ENCODE results near the gene SV2B. TPM values are rescaled to one million over a fixed set of nuclear protein-coding genes. Genes with fewer than 3 reads are reported as not detected.

The SV2B gene
- total RNA-seq, 1 experiment from 2014 or later: not detected

DNA sequence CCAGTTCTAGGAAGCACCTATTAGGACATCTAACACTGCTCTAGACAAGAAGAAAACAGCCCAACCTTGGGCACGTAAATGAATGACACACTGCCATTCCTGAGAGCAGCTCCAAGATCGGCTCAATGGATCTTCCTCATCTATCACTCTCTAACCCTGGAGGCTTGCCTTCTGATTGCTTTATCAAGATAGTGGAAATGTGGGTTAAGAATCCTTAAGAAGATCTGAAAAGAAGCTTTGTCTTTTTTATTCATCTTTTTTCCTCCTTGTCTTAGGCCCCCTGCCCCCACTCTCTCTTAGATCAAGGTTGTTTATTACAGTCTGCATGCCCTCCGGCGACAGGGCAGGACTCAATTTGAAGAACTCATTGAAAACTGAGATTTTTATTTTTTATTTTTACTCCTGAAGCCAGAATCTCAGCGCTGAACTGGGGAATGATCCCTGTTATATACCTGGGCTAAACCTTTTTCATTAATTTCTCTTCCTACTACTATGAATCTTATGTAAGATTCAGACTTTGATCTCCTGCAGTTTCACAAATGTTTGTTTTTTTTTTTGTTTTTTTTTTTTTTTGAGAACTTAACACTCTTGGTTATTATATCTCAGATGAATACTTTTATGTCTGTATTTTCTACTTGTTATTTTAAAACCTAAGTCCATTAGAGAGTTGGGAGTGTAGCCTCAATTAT is 219.5 kb downstream of the SV2B start:
- H3K4me3 ChIP-seq (replicated peaks in 1 of 2; ENCODE audit: low read depth in 1 of 2, low read length in 2 of 2): no peak overlapping the region
- H2AFZ ChIP-seq (ENCODE audit: low read depth, low read length, poor library complexity, severe bottlenecking): no peak overlapping the region
- no peaks in the 10 kb centered on the region for H3K36me3 ChIP-seq (ENCODE audit: control insufficient read depth in 1 of 2, insufficient read depth in 2 of 2, low read length in 2 of 2)
- TF ChIP-seq, protein P1, sequence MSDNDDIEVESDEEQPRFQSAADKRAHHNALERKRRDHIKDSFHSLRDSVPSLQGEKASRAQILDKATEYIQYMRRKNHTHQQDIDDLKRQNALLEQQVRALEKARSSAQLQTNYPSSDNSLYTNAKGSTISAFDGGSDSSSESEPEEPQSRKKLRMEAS (IDR thresholded peaks at IDR 0.05): no peak
- no peak for TF ChIP-seq TCF7L2 (IDR thresholded peaks at IDR 0.05; ENCODE audit: borderline replicate concordance, extremely low read depth, insufficient read depth, insufficient read length)
- TF ChIP-seq CEBPB (IDR thresholded peaks at IDR 0.05; ENCODE audit: low read depth): no peak
- TF ChIP-seq, protein P2, sequence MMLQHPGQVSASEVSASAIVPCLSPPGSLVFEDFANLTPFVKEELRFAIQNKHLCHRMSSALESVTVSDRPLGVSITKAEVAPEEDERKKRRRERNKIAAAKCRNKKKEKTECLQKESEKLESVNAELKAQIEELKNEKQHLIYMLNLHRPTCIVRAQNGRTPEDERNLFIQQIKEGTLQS (IDR thresholded peaks at IDR 0.05): no peak
- BruUV-seq (replicated peaks): no TSS peak
- H3K9me2 ChIP-seq (ENCODE audit: insufficient read depth): no peaks in the 10 kb centered on the region
- intact Hi-C loops (cut with micrococcal nuclease): no loop called here
- no peaks in the 10 kb centered on the region for H3K79me2 ChIP-seq (ENCODE audit: insufficient read depth, low read length)
- ChIA-PET CTCF (no interaction called here), RAD21 (ENCODE audit: low non-redundant PET in 1 of 2, low total read pairs in 2 of 2, uncharacterized antibody in 2 of 2, unreplicated experiment in 2 of 2) (no interaction called here), POLR2A (no interaction called here)
- no peak for ATAC-seq
- no peaks in the 10 kb centered on the region for H4K20me1 ChIP-seq (ENCODE audit: insufficient read depth)
- no peak for DNase-seq (ENCODE audit: low read depth, low spot score)
- H3K9ac ChIP-seq (ENCODE audit: low read length): no peak overlapping the region
- peaks cover 39% of the 10 kb centered on the region for H3K27me3 ChIP-seq (ENCODE audit: insufficient read depth, low read length)
- H3K27ac ChIP-seq (ENCODE audit: low read depth, low read length): no peak overlapping the region
- H3K4me1 ChIP-seq (ENCODE audit: control insufficient read depth in 1 of 2, insufficient read depth in 2 of 2, low read length in 2 of 2): no peaks in the 10 kb centered on the region
- H3K4me2 ChIP-seq (ENCODE audit: low read length): no peak overlapping the region
- no peaks in the 10 kb centered on the region for H3K9me3 ChIP-seq (ENCODE audit: control insufficient read depth in 1 of 2, insufficient read depth in 1 of 2, low read depth in 1 of 2, low read length in 2 of 2)

DNA sequence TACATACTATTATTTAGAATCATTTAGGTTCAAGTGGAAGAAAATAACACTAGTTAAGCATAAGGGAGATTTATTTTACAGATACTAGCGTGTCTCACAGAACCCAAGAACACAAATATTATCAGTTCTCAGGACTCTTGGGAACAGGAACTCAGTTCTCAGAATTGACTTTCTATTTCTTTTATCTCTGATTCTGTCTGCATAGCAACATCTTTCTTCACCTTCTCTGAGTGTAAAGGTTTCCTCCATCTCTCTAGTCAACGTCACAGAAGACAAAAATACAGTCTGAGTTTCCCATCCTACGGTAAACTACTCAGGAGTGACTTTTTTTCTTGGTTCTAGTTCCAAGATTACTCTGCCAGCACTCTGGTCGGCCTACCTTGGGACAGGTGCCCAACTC is 220.0 kb downstream of the SV2B start:
- ATAC-seq (no peak), DNase-seq (ENCODE audit: low read depth, low spot score) (no peak)
- intact Hi-C loops (cut with micrococcal nuclease): no loop called here
- H3K9me2 ChIP-seq (ENCODE audit: insufficient read depth): no peaks in the 10 kb centered on the region
- H3K4me1 ChIP-seq (ENCODE audit: control insufficient read depth in 1 of 2, insufficient read depth in 2 of 2, low read length in 2 of 2): no peaks in the 10 kb centered on the region
- H3K4me2 ChIP-seq (ENCODE audit: low read length): no peak overlapping the region
- RAD21 ChIA-PET (ENCODE audit: low non-redundant PET in 1 of 2, low total read pairs in 2 of 2, uncharacterized antibody in 2 of 2, unreplicated experiment in 2 of 2): no interaction called here
- no peaks in the 10 kb centered on the region for H3K79me2 ChIP-seq (ENCODE audit: insufficient read depth, low read length)
- no peaks in the 10 kb centered on the region for H4K20me1 ChIP-seq (ENCODE audit: insufficient read depth)
- H3K4me3 ChIP-seq (replicated peaks in 1 of 2; ENCODE audit: low read depth in 1 of 2, low read length in 2 of 2): no peak overlapping the region
- H3K27me3 ChIP-seq (ENCODE audit: insufficient read depth, low read length): peaks cover 40% of the 10 kb centered on the region
- no peaks in the 10 kb centered on the region for H3K36me3 ChIP-seq (ENCODE audit: control insufficient read depth in 1 of 2, insufficient read depth in 2 of 2, low read length in 2 of 2)
- POLR2A ChIA-PET: no interaction called here
- CTCF ChIA-PET: no interaction called here
- H3K27ac ChIP-seq (ENCODE audit: low read depth, low read length): no peak overlapping the region
- H3K9ac ChIP-seq (ENCODE audit: low read length): no peak overlapping the region
- TF ChIP-seq EZH2phosphoT487 (IDR thresholded peaks at IDR 0.05; ENCODE audit: borderline replicate concordance) (no peak), SRF (IDR thresholded peaks at IDR 0.05; ENCODE audit: low read depth) (no peak)
- H2AFZ ChIP-seq (ENCODE audit: low read depth, low read length, poor library complexity, severe bottlenecking): no peak overlapping the region
- H3K9me3 ChIP-seq (ENCODE audit: control insufficient read depth in 1 of 2, insufficient read depth in 1 of 2, low read depth in 1 of 2, low read length in 2 of 2): no peaks in the 10 kb centered on the region
- BruUV-seq (replicated peaks): no TSS peak
